NCI-H128 (cell line): ENCODE measurements around the gene BICDL1.

ENCODE experiments used
- DNase-seq: peaks from one replicate; lab custom pipeline; 2025; ENCODE audit not compliant: unreplicated experiment; lab: John Stamatoyannopoulos, UW

BICDL1 gene

DNA sequence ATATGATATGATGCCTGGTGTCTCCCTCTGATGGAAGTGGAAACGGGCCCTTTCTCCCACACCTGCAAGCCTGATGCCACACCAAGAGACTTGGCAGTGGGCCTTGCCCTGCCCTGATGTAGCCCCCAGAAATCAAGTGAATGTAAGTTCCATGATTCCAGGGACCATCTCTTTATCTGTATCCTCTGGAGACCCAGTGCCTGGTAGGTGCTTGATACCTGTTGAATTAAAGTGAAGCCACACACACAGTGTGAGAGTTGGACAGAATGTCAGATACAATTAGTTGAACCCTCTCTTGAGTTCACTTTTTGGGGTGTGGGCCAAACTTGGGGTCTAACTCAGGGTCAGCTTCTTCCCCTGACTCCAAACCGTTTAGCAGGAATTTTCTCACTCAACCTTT, 132.3 kb downstream of the BICDL1 start:
- DNase-seq: no peak

DNA sequence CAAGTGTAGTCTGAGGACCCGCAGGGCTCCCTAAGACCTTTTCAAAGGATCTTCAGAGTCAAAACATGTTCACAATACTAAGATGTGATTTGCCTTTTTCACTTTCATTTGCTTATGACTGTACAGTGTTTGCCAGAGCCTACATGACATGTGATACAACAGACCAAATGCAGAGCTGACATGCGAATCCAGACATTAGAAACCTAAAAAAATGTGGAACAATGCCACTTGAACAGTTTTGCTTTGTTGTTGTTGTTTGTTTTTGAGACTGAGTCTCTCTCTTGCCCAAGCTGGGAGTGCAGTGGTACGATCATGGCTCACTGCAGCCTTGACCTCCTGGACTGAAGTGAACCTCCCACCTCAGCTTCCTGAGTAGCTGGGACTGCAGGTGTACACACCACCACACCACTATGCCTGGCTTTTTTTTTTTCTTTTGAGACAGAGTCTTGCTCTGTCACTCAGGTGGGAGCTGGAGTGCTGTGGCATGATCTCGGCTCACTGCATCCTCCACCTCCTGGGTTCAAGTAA, 132.8 kb downstream of the BICDL1 start:
- DNase-seq: no peak

DNA sequence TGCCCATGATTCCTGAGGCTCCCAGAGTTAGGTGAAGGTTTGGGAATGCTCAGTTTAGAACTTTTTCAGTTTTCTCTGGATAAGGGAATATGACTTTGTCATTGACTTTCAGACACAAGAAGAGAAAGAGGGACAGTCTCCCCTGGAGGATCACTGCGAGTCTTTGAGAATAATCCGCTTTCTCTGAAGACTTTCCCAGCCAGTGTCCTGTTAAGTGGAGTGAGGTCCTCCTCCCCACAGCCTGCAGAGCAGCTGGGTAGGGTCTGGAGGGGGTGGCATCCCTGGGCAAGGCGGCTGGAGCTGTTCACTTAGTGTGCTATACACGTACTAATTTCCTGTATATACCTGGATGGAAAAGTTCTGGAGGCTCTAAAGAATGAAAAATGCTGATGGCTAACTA, 136.0 kb downstream of the BICDL1 start:
- no peak for DNase-seq

DNA sequence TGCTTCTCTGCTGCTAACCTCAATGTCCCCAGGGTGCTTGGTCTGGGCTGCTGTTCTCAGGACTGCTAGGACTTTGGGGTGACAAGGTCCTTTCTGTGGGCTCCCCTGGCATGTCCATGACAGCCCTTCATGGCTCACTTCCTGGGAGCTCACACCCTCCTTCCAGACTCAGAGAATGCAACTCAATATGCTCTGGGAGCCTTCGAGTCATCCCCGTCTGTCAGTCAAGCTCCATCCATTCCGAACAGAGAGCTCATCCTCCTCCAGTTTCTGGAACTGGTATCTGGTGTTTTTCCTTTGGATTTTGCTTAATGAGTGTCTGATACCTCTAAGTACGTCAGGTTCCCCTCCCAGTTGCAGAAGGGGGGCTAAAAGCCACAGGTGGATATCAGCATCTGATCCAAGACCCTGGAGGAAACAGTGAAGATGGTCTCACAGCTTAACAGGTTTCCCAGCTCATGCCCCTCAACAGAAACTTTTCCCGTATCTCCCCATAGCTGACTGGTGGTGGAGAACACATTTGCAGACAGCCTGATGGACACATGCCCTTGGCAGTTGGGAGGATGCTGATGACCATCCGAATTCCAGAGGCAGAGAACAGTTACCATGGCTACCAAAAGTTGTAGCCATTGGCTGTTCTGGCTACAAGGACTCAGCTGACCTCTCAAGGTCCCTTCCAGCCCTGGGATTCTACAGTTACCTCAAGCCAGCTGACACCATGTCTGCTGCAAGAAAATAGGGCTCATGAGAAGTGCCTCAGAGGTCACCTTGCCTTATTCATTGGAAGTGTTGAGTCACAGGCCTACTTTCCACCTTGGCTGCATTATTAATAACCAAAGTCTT, 137.0 kb downstream of the BICDL1 start:
- DNase-seq: no peak

DNA sequence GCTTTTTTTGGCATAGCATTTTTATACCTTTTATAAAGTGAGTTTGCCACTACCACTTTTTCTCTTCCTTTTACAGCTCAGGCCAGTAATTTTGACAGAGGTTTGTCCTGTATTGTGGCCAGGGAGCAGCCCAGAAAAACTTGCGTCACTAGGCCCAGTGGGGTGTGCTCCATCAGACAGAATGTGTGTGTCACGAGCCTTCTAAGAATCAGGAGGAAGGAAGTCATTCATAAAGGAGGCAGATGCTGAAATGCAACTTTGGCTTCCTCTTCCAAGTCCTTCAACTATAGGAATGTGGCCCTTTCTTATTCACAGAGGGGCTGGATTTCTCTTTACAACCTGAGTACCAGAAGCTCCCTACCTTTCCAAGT, 137.6 kb downstream of the BICDL1 start:
- DNase-seq: no peak

DNA sequence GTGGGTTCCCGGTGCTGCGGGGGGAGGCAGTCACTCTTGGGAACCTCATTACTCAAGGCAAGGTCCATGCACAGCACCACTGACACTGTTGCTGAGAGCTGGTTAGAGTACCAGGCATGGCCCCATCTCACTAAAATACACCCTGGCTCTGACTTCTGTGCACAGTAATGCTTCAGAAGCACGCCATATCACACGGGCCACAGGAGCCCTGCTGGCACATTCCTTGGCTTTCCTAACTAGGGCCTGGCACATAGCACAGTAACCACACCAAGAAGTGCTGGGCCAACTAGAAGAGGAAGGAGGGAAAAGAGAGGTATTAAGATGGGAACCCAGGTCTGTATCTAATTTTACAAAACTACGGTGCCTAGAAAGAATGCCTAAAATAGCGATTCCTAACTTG, 141.0 kb downstream of the BICDL1 start:
- DNase-seq: no peak

DNA sequence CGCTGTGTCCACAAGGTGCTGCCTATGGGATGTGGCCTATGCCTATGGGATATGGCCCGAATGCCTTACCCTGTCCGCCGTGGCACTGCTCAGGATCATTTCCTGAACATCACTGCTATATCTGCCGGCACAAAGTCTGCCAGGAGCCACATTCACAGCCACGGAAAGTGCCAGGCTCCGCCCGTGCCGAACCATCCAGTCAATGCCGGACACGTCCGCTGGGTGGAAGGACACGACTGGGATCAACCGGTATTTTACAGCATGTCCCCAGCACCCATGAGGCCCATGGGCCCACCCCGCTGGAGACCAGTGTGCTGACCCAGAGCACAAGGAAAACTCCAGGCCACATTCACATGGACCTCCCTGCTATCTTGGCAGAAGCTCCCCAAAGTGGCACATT, 142.1 kb downstream of the BICDL1 start:
- no peak for DNase-seq

DNA sequence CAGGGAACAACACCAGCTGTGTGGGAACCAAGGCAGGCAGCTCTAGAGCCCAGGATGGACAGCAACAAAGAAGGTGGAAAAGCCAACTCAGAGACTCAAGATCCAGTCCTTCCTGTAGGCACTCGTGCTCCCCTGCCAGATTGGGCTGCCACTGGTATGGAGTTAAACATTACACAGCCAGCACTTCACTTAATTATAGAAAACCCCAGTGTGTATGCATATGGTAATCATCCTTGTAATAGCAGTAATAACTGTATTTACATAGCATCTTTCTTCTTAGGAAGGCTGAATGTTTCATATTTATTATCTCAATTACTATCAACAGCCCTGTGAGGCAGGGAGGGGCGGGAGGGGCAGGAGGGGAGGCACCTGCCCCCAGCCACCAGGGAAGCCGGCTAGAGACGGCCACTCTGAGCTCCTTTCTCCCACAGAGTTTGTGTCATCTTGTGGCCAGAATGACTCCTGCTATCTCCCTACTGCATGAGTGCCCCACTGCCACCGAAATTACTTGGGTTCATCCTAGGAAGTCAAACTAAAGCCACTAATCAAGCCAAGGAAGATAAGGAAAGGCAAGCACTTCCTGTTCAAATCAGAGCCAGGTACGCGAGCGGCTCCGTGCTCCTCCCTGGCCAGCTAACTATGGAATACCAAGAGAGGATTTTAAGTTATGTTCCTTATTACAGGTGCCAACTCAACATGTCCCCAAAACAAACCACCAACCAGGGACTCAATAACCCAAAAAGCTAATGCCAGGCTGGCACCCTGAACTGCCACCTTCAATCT, 143.2 kb downstream of the BICDL1 start:
- DNase-seq: no peak

DNA sequence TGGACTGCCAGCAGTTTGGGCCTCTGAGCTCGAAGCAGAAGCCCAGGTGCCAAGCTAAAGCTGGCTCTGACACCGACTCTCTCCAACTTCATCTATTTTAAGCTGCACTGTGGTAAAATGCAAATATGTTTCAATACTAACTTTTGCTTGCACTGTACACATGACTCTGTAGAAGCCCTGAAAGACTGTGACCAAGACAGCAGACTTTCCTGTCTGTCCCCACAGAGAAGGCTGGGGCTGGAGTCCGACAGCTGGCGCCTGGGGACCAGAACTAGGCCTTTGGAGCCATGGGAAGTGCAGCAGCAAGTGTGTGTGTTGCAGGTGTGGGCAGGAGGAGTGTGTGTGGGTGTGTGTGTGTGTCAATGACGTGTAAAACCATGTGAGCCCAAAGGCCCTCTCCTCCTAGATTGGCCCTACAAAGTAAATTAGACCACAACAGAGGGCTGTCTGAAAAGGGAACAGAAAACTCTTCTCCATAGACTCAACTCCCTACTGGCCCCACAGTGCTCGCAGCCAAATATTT, 143.9 kb downstream of the BICDL1 start:
- DNase-seq: no peak

DNA sequence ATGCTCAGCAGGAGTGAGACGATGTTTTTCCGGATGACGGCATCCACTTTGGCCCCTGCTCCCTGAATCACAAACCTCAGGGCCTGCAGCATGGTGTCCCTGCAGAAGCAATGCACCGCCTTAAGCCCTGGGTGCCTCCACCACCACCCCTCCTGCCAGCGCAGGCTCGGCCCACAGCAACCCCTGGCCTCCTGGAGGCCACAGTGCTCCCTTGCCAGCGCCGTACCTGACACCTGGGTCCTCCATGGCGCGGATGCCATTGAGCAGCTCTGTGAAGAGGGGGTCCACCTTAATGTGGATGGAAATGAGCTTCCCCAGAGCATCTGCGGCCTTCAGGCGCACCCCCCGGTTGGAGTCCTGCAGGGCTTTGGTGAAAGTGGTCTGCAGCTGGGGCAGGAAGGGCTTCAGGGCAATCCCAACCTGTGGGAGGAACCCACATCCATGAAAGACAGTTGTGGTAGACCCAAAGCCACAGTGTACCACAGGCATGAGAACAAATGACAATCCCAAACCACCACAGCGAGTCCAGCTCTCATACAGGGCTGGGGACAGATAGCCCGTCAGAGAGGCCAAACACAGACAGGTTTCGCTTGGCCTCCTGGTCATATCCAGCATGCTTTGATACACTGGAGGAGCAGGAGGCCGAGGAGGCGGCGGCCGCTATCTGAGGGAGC, 145.4 kb downstream of the BICDL1 start:
- DNase-seq: no peak

DNA sequence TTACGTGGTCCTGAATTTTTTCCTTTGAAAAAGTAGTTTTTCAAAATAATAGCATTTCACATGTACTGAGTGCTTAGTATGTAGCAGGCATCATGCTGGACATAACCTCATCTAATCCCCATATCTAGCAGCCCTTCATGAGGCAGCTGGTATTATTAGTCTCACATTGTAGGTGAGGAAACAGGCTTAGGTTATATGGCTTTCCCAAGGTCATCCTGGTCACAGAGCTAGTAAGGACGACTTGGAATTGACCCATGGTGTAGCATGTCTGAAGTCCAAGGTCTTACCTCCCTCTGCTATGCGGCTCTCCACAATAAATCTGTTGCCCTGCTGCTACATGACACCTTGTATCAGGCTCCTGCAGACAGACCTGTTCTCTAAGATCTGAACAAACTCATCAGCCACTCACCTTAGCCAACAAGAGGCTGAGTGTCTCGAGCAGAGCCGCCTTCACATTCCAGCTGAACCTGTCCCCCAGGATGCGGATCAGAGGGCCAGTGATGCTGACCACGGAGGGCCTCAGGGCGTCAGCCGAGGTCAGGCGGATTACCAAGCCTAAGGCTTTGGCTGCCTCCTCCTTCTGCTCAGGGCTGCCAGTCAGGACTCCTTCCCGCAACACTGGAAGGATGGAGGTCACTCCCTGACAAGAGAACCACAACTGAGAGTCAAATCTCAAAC, 147.2 kb downstream of the BICDL1 start:
- DNase-seq: no peak

DNA sequence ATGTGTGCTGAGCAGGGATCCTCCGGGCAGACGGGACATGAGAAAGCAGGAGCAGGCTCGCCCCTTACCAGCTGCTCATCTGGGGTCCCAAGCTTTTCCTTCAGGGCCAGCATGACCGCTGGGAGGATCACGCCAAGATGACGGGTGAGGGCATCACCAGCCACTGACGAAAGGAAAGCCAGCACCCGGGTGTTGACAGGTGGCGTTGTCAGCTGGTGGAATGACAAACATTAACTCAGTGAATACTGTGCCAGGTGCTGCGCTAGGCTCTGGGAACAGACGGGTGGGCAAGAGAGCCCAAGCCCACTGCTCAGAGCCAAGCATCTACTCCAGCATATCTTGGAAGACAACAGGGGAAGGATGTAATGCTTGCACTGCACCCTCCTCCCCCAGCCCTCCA, 148.8 kb downstream of the BICDL1 start:
- no peak for DNase-seq

DNA sequence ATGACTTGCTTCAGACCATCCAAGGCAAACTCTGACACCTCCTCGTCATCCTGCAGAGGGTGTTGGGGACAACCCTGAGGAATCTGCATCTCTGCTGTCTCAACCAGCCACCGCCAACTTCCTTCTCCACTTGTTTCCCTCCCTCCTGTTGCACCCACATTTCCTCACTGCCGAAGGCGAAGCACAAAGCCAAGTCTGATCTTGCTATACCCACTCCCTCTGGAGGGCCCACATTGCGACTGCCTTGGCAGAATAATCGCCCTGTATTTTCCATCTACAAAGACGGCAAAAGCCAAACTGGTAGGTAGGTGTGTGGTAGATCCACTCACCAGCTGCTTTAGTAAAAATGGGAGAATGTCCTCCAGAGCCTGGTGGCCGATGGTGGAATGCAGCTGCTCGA, 149.3 kb downstream of the BICDL1 start:
- DNase-seq: no peak

DNA sequence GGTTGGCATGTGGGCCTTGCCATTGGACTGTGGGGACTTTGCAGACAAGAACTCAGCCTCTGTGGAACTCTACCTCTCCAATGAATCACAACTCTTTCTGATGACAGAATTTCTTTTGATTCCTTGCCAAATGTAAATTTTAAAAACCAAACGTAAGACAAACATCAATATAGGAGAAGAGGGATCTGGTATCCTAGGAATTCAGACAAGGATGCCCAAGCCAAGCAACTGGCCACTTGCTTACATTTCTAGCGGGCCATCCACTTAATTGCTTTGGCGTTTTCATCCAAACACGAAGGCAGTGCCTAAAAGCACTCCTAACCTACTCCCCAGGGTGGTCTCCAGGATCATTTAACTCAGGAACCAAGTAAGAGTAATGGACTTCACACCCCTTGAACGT, 150.9 kb downstream of the BICDL1 start:
- DNase-seq: no peak

DNA sequence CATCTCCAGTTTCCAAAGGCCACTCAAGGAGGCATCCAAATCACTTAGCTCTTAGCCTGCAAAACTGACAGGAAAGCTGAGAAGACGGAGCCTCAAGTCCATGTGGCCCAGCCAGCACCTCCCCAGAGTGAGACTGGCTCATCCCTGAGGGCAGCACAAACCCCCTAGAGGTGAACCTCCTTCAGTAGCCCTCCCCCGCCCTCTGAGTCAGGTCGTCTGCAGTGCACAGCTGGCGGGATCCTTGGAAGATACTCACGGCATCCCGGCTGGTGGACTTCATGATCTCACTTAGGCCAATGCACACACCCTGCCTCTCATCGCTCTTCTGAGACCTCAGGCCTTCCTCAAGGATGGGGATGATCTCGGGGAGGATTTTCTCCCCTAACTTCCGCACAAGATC, 151.6 kb downstream of the BICDL1 start:
- DNase-seq: no peak

DNA sequence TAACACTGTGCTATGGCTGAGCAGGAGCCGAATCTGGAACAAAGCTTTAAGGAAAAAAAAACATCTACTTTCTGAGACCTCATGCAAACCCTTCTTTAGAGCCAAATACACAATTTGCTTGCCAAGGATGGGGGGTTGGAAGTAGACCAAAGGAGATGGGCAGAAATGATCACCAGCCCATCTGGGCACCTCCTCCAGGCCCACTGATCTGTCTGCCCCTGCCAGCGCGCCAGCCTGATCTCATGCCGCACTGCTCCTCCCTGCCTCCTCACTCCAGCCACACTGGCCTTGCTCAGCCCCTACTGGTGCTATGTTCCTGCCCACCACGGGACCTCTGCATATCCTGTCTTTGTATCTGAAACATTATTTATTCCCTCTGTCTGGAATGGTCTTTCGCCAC, 152.3 kb downstream of the BICDL1 start:
- no peak for DNase-seq

DNA sequence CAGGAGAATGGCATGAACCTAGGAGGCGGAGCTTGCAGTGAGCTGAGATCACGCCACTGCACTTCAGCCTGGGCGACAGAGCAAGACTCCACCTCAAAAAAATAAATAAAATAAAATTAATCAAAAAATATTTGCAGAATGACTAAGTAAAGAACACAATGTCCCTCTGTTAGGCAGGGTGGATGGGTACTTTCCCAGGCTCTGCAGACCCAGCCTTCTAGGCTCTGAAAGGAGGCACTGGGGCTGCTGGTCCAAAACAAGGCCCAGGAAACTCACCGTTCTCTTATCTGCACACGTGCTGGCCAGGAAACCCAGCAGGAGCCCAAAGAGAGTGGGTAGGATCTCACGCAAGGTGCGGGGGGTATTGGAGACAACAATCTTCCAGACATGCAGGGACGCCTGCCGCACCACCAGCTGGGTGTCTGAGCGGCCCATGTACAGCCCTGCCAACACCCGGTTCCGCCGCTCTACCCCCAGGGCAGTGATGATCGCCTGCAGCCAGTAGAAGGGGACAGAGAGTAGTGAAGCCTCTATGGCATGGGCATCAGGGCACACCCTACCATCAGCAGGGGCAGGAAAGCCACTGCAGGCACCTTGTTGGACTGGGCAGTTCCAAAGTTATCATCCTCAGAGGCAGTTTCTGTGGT, 153.3 kb downstream of the BICDL1 start:
- no peak for DNase-seq
